Mucosa of rectum (tissue), 2 donors: ENCODE measurements around the gene ST3GAL4.
"Not testable (repeated sequence)": the region's sequence is repeated elsewhere in the genome, so short reads cannot be mapped to it uniquely, and the experiment has no call there.

Experiments
- H3K27ac ChIP-seq, 2 donors: one replicate each; pipeline ENCODE4 v1.7.0; 2013; ENCODE audit warnings: inconsistent platforms in 2 of 2, low read depth in 2 of 2, low read length in 2 of 2
- H3K27me3 ChIP-seq, 2 donors: one replicate each; pipeline ENCODE4 v1.7.0; 2013; ENCODE audit warnings: low read length in 2 of 2; ENCODE audit not compliant: control insufficient read depth in 2 of 2, insufficient read depth in 2 of 2
- H3K36me3 ChIP-seq, 2 donors: one replicate each; pipeline ENCODE4 v1.7.0; 2013; ENCODE audit warnings: low read length in 2 of 2; ENCODE audit not compliant: control insufficient read depth in 2 of 2, insufficient read depth in 2 of 2
- H3K4me1 ChIP-seq, 2 donors: one replicate each; pipeline ENCODE4 v1.7.0; 2013; ENCODE audit warnings: low read length in 2 of 2, mild to moderate bottlenecking in 1 of 2; ENCODE audit not compliant: control insufficient read depth in 2 of 2, insufficient read depth in 2 of 2
- H3K4me3 ChIP-seq, 2 donors: one replicate each; pipeline ENCODE4 v1.7.0; 2013; ENCODE audit warnings: low read length in 2 of 2
- H3K9ac ChIP-seq, 2 donors: one replicate each; pipeline ENCODE4 v1.7.0; 2013; ENCODE audit warnings: low read length in 2 of 2, low read depth in 1 of 2, mild to moderate bottlenecking in 1 of 2
- H3K9me3 ChIP-seq, 2 donors: one replicate each; pipeline ENCODE4 v1.7.0; 2013; ENCODE audit warnings: low read length in 2 of 2; ENCODE audit not compliant: control insufficient read depth in 2 of 2
- donor health status: healthy.
- donor health status: Normal muscosa, but diverticular disease.

ST3GAL4 gene

GRCh38 chr11:126384449-126385070 is 29.1 kb downstream of the ST3GAL4 start:
- Histone ChIP-seq H3K27ac (peak overlapping the region; percentile 58 to 77), H3K36me3 (no peaks in the 10 kb centered on the region), H3K9me3 (no peaks in the 10 kb centered on the region), H3K27me3 (no peaks in the 10 kb centered on the region), H3K4me3 (no peak overlapping the region), H3K4me1 (peaks cover 13 to 35% of the 10 kb centered on the region in 2 donors), H3K9ac (peak overlapping the region in 1 of 2 donors; percentile 60)

GRCh38 chr11:126385991-126386728 is 30.7 kb downstream of the ST3GAL4 start:
- H3K9ac ChIP-seq = peak overlapping the region; percentile 14 to 67
- peak overlapping the region; percentile 80 to 86 for H3K27ac ChIP-seq
- no peaks in the 10 kb centered on the region for H3K36me3 ChIP-seq
- H3K4me3 ChIP-seq = peak overlapping the region in 1 of 2 donors; percentile 27
- no peaks in the 10 kb centered on the region for H3K27me3 ChIP-seq
- H3K4me1 ChIP-seq = peaks cover 13 to 35% of the 10 kb centered on the region in 2 donors
- H3K9me3 ChIP-seq = no peaks in the 10 kb centered on the region

GRCh38 chr11:126386729-126387071 is 31.2 kb downstream of the ST3GAL4 start:
- not testable (repeated sequence) for H3K36me3 ChIP-seq, H3K27me3 ChIP-seq, H3K9me3 ChIP-seq, H3K4me3 ChIP-seq
- H3K9ac ChIP-seq = peak overlapping the region; percentile 12 to 24
- H3K27ac ChIP-seq = peak overlapping the region; percentile 80 to 86
- H3K4me1 ChIP-seq = peaks cover 14 to 35% of the 10 kb centered on the region in 2 donors

DNA sequence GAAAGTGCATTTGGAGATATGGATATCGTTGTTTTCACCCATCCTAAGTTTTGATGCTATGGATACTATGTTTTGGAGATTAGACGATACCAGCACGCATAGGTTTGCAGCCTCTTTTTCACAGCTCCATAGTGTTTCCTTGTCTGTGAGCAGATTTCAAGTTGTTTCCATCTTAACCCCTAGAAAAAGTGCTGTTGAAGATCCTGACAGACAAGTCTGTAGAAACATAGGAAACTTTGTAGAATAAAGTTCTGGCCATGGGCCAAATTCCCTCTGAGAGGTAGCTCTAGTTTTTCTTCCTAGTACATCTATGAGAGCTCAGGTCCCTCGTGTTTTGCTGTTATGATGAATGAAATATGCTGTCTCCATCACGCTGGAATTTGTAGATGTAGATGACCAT is 32.4 kb downstream of the ST3GAL4 start:
- H3K4me1 ChIP-seq = peaks cover 22 to 42% of the 10 kb centered on the region in 2 donors
- H3K36me3 ChIP-seq = no peaks in the 10 kb centered on the region
- H3K4me3 ChIP-seq = no peak overlapping the region
- H3K27ac ChIP-seq = no peak overlapping the region
- H3K27me3 ChIP-seq = no peaks in the 10 kb centered on the region
- no peaks in the 10 kb centered on the region for H3K9me3 ChIP-seq
- no peak overlapping the region for H3K9ac ChIP-seq

- H3K36me3 ChIP-seq = no peaks in the 10 kb centered on the region
- no peaks in the 10 kb centered on the region for H3K9me3 ChIP-seq
- no peak overlapping the region for H3K27ac ChIP-seq
- H3K9ac ChIP-seq = no peak overlapping the region
- no peak overlapping the region for H3K4me3 ChIP-seq
- H3K4me1 ChIP-seq = peaks cover 15 to 29% of the 10 kb centered on the region in 2 donors
- H3K27me3 ChIP-seq = no peaks in the 10 kb centered on the region
Measured at GRCh38 chr11:126390272-126390867, 34.9 kb downstream of the ST3GAL4 start.

DNA sequence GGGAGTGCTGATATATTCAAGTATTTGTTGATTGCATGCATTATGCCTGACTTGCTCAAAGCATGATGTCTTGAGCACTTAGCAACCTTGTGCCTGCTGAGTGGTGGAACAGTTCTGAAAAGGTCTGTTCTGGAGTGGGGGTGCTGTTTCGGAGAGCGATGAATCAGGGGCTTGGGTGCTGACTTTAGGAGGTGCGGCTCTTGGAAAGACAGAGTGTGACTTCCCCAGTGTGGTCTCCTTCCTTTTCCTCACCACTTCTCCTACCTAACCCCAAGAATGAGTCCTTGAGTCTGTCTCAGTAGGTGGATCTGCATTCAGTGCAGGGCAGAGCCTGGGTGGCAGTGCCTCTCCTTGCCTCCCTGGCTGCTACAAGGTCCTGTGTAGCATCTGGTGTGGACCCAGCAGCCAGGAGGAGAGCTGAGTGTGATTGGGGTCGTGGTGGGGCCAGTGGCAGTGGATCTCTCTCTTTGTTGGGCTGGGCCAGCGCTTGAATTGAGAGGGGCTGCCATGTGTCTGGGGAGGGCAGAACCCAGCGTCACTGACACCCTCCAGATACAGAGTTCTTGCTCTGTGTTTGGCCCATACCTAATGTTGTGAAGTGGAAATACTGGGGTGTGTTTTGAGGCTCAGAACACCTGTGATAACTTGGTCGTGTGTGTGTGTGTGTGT is 35.9 kb downstream of the ST3GAL4 start:
- Histone ChIP-seq H3K27ac (peak overlapping the region in 1 of 2 donors; percentile 32), H3K9ac (no peak overlapping the region), H3K36me3 (no peaks in the 10 kb centered on the region), H3K4me1 (peaks cover 11 to 19% of the 10 kb centered on the region in 2 donors), H3K4me3 (no peak overlapping the region), H3K9me3 (no peaks in the 10 kb centered on the region), H3K27me3 (no peaks in the 10 kb centered on the region)

- Histone ChIP-seq H3K9me3 (no peaks in the 10 kb centered on the region), H3K27ac (no peak overlapping the region), H3K9ac (no peak overlapping the region), H3K36me3 (no peaks in the 10 kb centered on the region), H3K4me3 (no peak overlapping the region), H3K27me3 (no peaks in the 10 kb centered on the region), H3K4me1 (peaks cover 9 to 13% of the 10 kb centered on the region in 2 donors)
Measured at GRCh38 chr11:126391970-126392632, 36.6 kb downstream of the ST3GAL4 start.

GRCh38 chr11:126392633-126393013 is 37.1 kb downstream of the ST3GAL4 start:
- H3K27me3 ChIP-seq = no peaks in the 10 kb centered on the region
- H3K9ac ChIP-seq = no peak overlapping the region
- H3K4me3 ChIP-seq = no peak overlapping the region
- no peaks in the 10 kb centered on the region for H3K36me3 ChIP-seq
- H3K4me1 ChIP-seq = peaks cover 9 to 13% of the 10 kb centered on the region in 2 donors
- H3K27ac ChIP-seq = no peak overlapping the region
- no peaks in the 10 kb centered on the region for H3K9me3 ChIP-seq

GRCh38 chr11:126393143-126393542 is 37.7 kb downstream of the ST3GAL4 start:
- H3K27ac ChIP-seq = no peak overlapping the region

More at GRCh38 chr11:126393143-126393542, 37.7 kb downstream of the ST3GAL4 start:
- Histone ChIP-seq H3K9me3 (no peaks in the 10 kb centered on the region), H3K36me3 (no peaks in the 10 kb centered on the region), H3K4me3 (no peak overlapping the region), H3K9ac (no peak overlapping the region), H3K27me3 (no peaks in the 10 kb centered on the region), H3K4me1 (peaks cover 9 to 13% of the 10 kb centered on the region in 2 donors)
